ENCODE measurements around the gene TREH.

Gene TREH

DNA sequence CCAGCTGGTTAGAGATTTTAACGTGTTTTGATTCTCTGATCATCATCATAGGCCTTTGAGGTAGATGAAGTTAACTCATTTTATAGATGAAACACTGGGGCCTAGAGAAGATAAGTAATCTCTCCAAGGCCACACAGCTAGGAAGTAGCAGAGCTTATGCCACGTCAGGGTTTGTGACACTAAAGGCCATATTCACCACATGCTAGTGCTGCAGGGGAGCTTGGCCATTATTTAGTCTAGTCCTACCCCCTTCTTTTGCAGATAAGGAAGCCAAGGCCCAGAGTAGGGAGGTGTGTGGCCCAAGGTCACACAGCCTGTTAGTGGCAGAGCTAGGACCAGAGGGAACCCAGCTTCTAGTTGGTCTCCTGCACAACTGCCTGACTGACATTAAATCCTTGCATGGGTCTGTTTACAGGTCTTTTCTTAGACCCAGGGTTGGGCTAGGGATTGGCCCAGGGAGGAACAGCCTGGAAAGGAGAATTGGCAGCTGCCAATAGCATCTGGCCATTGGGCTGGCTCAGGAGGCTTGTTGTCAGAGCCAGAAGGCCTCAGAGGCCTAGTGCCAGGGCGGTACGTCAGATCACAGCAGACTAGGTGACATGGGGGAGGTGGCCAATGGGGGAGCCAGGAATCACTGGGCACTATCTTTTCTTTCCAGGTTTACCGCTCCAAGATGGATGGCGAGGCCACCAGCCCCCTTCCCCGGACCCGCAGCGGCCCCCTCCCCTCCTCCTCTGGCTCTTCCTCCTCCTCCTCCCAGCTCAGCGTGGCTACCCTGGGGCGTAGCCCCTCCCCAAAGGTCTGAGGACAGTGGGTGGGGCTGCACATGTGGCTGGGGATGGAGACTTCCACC lies 36.1 kb downstream of the TREH start:
- TF ChIP-seq TAF1 (IDR thresholded peaks at IDR 0.05; ENCODE audit: borderline replicate concordance, insufficient read depth, low read length) (no peak), FOXP2 (optimal IDR thresholded peaks at IDR 0.05; ENCODE audit: borderline replicate concordance, extremely low read depth, extremely low read length, insufficient read depth) (no peak), SIN3A (IDR thresholded peaks at IDR 0.05; ENCODE audit: borderline replicate concordance, insufficient read depth, low read length) (no peak), POLR2AphosphoS5 (IDR thresholded peaks at IDR 0.05; ENCODE audit: low read depth, low read length) (no peak)

DNA sequence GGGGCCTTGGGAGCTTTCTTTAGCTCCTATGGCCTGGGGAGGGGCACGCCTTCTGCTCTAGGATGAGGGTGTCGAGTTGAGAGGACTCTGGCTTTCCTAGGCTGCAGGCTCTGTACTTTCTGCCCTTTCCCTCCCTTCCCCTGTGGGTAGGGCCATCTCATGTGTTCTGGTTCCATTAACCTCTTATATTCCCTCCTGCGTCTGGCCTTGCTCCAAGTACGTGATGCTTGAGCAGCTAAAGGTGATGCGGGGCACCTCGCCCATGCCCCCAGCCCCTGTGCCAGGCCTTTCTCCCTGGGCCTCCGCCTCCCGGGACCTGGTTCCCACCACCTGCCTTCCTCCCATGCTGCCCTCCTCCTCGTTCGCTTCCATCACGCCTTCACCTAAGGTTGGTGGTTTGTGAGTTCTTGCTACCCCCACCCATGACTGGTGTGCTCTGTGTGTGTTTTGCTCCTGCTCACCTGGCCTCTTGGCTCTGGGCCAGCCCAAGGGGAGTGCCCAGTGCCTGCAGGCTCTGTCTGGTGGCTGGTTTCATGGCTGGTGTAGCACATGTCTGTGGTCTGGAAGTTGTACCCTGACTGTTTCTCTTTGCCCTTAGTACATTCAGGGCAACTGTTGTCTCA lies 37.9 kb downstream of the TREH start:
- TF ChIP-seq, protein P1, sequence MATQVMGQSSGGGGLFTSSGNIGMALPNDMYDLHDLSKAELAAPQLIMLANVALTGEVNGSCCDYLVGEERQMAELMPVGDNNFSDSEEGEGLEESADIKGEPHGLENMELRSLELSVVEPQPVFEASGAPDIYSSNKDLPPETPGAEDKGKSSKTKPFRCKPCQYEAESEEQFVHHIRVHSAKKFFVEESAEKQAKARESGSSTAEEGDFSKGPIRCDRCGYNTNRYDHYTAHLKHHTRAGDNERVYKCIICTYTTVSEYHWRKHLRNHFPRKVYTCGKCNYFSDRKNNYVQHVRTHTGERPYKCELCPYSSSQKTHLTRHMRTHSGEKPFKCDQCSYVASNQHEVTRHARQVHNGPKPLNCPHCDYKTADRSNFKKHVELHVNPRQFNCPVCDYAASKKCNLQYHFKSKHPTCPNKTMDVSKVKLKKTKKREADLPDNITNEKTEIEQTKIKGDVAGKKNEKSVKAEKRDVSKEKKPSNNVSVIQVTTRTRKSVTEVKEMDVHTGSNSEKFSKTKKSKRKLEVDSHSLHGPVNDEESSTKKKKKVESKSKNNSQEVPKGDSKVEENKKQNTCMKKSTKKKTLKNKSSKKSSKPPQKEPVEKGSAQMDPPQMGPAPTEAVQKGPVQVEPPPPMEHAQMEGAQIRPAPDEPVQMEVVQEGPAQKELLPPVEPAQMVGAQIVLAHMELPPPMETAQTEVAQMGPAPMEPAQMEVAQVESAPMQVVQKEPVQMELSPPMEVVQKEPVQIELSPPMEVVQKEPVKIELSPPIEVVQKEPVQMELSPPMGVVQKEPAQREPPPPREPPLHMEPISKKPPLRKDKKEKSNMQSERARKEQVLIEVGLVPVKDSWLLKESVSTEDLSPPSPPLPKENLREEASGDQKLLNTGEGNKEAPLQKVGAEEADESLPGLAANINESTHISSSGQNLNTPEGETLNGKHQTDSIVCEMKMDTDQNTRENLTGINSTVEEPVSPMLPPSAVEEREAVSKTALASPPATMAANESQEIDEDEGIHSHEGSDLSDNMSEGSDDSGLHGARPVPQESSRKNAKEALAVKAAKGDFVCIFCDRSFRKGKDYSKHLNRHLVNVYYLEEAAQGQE (IDR thresholded peaks at IDR 0.05; ENCODE audit: insufficient read depth in 1 of 2, low read depth in 2 of 2, low read length in 2 of 2) = no peak
- no peak for TF ChIP-seq SIN3A (IDR thresholded peaks at IDR 0.05; ENCODE audit: borderline replicate concordance, insufficient read depth, low read length)
- TF ChIP-seq TAF1 (IDR thresholded peaks at IDR 0.05; ENCODE audit: borderline replicate concordance, insufficient read depth, low read length) = no peak
- no peak for TF ChIP-seq FOXP2 (optimal IDR thresholded peaks at IDR 0.05; ENCODE audit: borderline replicate concordance, extremely low read depth, extremely low read length, insufficient read depth)
- TF ChIP-seq POLR2AphosphoS5 (IDR thresholded peaks at IDR 0.05; ENCODE audit: low read depth, low read length) = no peak

DNA sequence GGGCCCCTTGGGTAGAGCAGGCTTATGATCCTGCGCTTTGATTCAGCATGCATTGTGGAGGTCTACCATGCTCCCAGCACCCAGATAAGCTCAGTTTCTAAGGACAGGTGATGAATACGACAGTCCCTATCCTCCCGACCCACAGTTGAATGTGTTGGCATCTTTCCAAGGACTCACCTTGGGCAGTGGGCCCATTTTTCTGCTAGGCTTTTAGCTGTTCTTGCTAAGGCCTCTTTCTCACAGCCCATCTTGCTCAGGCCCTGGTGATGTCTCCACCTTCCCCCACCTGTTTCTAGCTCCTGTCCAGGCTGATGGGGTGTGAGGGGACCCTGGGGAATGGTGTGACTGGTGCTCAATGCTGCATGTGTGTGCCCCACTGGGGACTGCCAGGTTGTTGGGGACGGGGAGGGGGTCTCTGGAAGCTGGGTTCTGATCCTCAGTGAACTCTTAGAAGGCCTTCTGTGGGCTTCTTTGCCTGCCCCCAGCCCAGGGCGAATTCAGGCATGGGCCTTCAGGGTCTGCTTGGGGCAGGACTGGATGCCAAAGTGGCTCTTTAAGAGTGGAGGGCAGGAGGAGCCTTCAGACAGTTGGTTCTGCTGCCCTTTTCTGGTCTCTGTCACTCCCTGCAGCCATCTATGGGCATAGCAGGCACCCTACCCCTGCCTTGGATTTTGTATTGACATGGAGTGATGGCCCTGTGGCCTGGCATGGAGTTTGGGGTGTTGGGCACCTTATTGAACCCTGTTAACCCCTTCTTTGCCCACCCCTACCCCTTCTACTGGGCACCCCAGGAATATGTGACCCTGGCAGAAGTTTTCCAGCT lies 38.9 kb downstream of the TREH start:
- TF ChIP-seq, protein P1 (IDR thresholded peaks at IDR 0.05; ENCODE audit: insufficient read depth in 1 of 2, low read depth in 2 of 2, low read length in 2 of 2) = no peak
- no peak for TF ChIP-seq POLR2AphosphoS5 (IDR thresholded peaks at IDR 0.05; ENCODE audit: low read depth, low read length)
- no peak for TF ChIP-seq TAF1 (IDR thresholded peaks at IDR 0.05; ENCODE audit: borderline replicate concordance, insufficient read depth, low read length)
- TF ChIP-seq FOXP2 (optimal IDR thresholded peaks at IDR 0.05; ENCODE audit: borderline replicate concordance, extremely low read depth, extremely low read length, insufficient read depth) = no peak
- no peak for TF ChIP-seq SIN3A (IDR thresholded peaks at IDR 0.05; ENCODE audit: borderline replicate concordance, insufficient read depth, low read length)

DNA sequence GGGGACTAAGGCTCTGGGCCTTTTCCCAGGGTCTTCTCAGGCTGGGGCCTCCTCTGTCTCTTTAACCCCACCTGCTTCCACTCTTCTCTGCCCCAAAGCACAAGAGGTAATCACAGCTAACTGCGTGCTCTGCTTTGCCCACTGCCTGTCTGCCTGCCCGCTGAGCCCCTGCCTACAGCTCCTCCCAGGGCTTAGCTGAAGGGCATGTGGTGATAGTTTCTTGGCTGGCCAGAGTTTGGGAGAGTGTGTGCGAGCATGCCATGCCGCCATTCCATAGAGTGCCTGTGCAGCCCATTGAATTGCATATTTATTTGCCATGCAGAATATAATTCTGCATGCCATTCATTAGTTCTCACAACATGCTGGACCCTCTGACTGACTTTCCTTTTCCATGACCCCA lies 39.6 kb downstream of the TREH start:
- TF ChIP-seq TAF1 (IDR thresholded peaks at IDR 0.05; ENCODE audit: borderline replicate concordance, insufficient read depth, low read length) = no peak
- TF ChIP-seq SIN3A (IDR thresholded peaks at IDR 0.05; ENCODE audit: borderline replicate concordance, insufficient read depth, low read length) = no peak
- TF ChIP-seq, protein P1 (IDR thresholded peaks at IDR 0.05; ENCODE audit: insufficient read depth in 1 of 2, low read depth in 2 of 2, low read length in 2 of 2) = no peak

DNA sequence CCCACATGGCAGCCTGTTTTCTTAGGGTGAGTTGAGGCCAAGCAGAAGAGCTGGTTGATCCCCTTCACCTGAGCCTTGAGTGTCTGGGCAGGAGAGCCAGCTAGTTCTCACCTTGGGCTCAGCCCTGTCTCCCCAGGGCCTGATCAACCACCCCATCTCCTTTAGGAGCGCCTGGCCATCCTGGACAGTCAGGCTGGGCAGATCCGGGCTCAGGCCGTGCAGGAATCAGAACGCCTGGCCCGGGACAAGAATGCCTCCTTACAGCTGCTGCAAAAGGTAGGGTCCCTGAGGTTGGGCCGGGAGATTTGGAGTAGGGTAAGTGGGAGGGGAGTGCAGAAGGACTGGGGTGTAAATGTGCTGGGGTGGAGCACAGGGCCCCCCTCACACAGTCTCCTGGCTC lies 40.7 kb downstream of the TREH start:
- TF ChIP-seq, protein P1 (IDR thresholded peaks at IDR 0.05; ENCODE audit: insufficient read depth in 1 of 2, low read depth in 2 of 2, low read length in 2 of 2) = no peak
- TF ChIP-seq FOXP2 (optimal IDR thresholded peaks at IDR 0.05; ENCODE audit: borderline replicate concordance, extremely low read depth, extremely low read length, insufficient read depth) (no peak), POLR2AphosphoS5 (IDR thresholded peaks at IDR 0.05; ENCODE audit: low read depth, low read length) (no peak), TAF1 (IDR thresholded peaks at IDR 0.05; ENCODE audit: borderline replicate concordance, insufficient read depth, low read length) (no peak), SIN3A (IDR thresholded peaks at IDR 0.05; ENCODE audit: borderline replicate concordance, insufficient read depth, low read length) (no peak)
